Peyer's patch (tissue), 4 donors: Measurements from ENCODE around the gene FAM118B. TPM values are rescaled to one million over a fixed set of nuclear protein-coding genes. Genes with fewer than 3 reads are reported as not detected.
A peak's percentile ranks its signal among the peaks of the same experiment; 100 is the strongest.

ENCODE experiments used
- DNase-seq, 3 donors: peaks; one replicate each; pipeline ENCODE4 v3.0.0-alpha.2; 2017 to 2019
- H3K27ac ChIP-seq, 4 donors: fragments of 200-600 bp; sonication (generic); one replicate each; pipeline ENCODE4 v1.5.1; 2016 to 2019
- H3K27me3 ChIP-seq, 2 donors: fragments of 200-600 bp; sonication (generic); one replicate each; pipeline ENCODE4 v1.5.1; 2019
- H3K36me3 ChIP-seq, 3 donors: fragments of 200-600 bp; sonication (generic); one replicate each; pipeline ENCODE4 v1.5.1; 2016 to 2019
- H3K4me1 ChIP-seq, 4 donors: fragments of 200-600 bp; sonication (generic); one replicate each; pipeline ENCODE4 v1.5.1; 2016 to 2019
- H3K4me3 ChIP-seq, 4 donors: fragments of 200-600 bp; sonication (generic); 1 replicate in 3 of 4; 2 replicates in 1 of 4; pipeline ENCODE4 v1.5.1; 2016 to 2019; ENCODE audit warnings: mild to moderate bottlenecking in 1 of 4
- H3K9me3 ChIP-seq, 4 donors: fragments of 200-600 bp; sonication (generic); one replicate each; pipeline ENCODE4 v1.5.1; 2016 to 2019; ENCODE audit warnings: mild to moderate bottlenecking in 1 of 4
- CTCF ChIP-seq, 6 experiments: fragments of 450-650 bp in 4 of 6; fragments of 200-600 bp in 2 of 6; sonication (generic) in 1 of 6; IDR thresholded peaks; one replicate each; pipeline ENCODE4 v1.5.1; 2017 to 2019; ENCODE audit warnings: antibody characterized with exemption in 6 of 6, mild to moderate bottlenecking in 3 of 6, moderate library complexity in 1 of 6
- POLR2A ChIP-seq, 2 donors: fragments of 450-650 bp; IDR thresholded peaks; one replicate each; pipeline ENCODE4 v1.5.1; 2017; ENCODE audit warnings: antibody characterized with exemption in 2 of 2, mild to moderate bottlenecking in 2 of 2, moderate library complexity in 2 of 2
- total RNA-seq, 4 donors: library from RNA; depleted of rRNA; stranded (reverse); fragments of >200 nt; gene quantifications; one replicate each; pipeline ENCODE4 v1.1.0, GENCODE V29; 2016

Gene FAM118B
- total RNA-seq, 4 donors from 2014 or later = 22.9 to 36.9 (median 29.5) TPM

DNA sequence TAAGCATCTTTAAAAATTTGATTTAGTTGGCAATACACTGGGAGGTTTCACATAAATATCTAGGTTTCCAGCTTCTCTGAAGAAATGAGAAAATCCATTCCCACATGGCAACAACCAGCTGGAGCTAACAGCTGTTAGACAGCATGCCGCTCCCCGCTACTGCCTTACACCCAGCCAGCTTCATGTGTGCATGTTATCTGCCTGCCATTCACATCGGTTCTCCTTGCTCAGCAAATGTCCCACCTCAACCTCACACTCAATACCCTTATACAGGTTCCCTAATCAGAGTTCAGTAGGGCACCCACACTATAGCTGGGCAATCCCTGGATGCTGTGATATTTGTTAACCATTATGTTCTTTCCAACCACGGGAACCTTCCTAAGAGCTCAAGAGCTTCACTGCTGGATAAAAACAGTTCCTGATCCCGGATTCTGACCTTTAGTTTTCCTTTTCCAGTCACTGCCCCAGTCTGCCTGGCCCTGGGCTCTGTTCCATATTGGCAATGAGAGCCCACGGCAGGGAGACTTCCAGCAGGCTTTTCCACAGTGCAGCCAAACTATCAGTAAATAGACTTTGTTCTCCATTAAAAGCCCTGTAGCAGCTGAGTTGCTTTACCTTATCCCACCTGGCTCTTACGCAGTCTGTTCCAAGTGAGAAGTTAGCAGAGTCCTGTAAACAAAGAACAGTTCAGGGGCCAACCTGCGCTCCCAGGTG, 8.8 kb upstream of the FAM118B start:
- H3K27me3 ChIP-seq = no peaks in the 10 kb centered on the region
- no peak overlapping the region for H3K4me3 ChIP-seq
- TF ChIP-seq CTCF (IDR thresholded peaks at IDR 0.05) = no peak
- no peak for TF ChIP-seq POLR2A (IDR thresholded peaks at IDR 0.05)
- no peaks in the 10 kb centered on the region for H3K9me3 ChIP-seq
- no peaks in the 10 kb centered on the region for H3K4me1 ChIP-seq
- peaks cover 0 to 86% (median 6%) of the 10 kb centered on the region in 3 donors for H3K36me3 ChIP-seq
- DNase-seq = no peak
- H3K27ac ChIP-seq = no peak overlapping the region

DNA sequence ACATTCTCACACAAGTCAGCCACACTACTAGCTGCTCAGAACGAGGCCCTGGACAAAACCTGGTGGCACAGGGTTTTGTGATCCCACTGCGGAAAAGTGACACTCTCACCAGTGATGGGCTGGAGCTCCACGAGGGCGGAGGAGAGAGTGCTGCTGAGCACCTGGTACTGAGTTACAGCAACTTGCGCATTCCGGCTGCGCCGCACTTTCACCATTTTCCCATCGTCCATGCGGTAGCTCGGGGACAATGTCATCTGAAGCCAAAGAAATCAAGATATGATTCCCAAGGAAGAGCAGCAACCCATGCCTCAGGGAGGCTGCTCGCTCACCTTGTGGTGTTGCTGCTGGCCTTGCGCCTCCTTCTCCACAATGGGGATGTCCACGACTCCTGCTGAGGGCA, 6.2 kb upstream of the FAM118B start:
- no peak overlapping the region for H3K27ac ChIP-seq
- no peaks in the 10 kb centered on the region for H3K9me3 ChIP-seq
- peaks cover 0 to 1% (median 0%) of the 10 kb centered on the region in 4 donors for H3K4me1 ChIP-seq
- no peak overlapping the region for H3K4me3 ChIP-seq
- DNase-seq = no peak
- H3K36me3 ChIP-seq = peaks cover 0 to 87% (median 6%) of the 10 kb centered on the region in 3 donors
- H3K27me3 ChIP-seq = no peaks in the 10 kb centered on the region
- TF ChIP-seq CTCF (IDR thresholded peaks at IDR 0.05) = no peak
- TF ChIP-seq POLR2A (IDR thresholded peaks at IDR 0.05) = no peak

- Histone ChIP-seq H3K27me3 (no peaks in the 10 kb centered on the region), H3K9me3 (no peaks in the 10 kb centered on the region), H3K36me3 (peaks cover 0 to 61% (median 0%) of the 10 kb centered on the region in 3 donors), H3K4me1 (peaks cover 0 to 15% (median 5%) of the 10 kb centered on the region in 4 donors), H3K27ac (no peak overlapping the region), H3K4me3 (no peak overlapping the region)
- no peak for DNase-seq
- TF ChIP-seq CTCF (IDR thresholded peaks at IDR 0.05) = no peak
- TF ChIP-seq POLR2A (IDR thresholded peaks at IDR 0.05) = no peak
These were observed 3.7 kb upstream of the FAM118B start for GRCh38 chr11:126207896-126208295.

DNA sequence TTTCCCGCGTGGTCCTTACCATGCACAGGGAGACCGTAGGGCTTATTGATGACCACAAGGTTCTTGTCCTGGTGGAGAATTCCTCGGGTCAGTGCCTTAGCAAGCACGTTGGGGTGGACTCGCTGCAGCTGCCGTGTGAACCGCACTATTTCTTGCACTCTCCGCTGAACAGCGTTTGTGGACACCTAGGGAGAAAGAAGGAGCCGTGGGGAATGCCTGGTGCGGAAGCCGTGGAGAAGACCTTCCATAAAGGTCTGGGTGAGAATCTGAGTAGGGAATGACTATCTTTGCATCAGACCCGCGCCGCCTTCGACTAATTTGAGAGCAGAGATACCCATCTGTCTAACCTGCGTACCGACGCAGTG, 729 bp upstream of the FAM118B start:
- TF ChIP-seq CTCF (IDR thresholded peaks at IDR 0.05) = no peak
- DNase-seq = peak in 1 of 3 donors; percentile 61
- Histone ChIP-seq H3K4me3 (peak overlapping the region; percentile 77 to 90 (median 85)), H3K27me3 (no peaks in the 10 kb centered on the region), H3K36me3 (peaks cover 0 to 32% (median 0%) of the 10 kb centered on the region in 3 donors), H3K27ac (peak overlapping the region in 3 of 4 donors; percentile 66 to 70 (median 68)), H3K9me3 (no peaks in the 10 kb centered on the region), H3K4me1 (peaks cover 0 to 34% (median 5%) of the 10 kb centered on the region in 4 donors)

DNA sequence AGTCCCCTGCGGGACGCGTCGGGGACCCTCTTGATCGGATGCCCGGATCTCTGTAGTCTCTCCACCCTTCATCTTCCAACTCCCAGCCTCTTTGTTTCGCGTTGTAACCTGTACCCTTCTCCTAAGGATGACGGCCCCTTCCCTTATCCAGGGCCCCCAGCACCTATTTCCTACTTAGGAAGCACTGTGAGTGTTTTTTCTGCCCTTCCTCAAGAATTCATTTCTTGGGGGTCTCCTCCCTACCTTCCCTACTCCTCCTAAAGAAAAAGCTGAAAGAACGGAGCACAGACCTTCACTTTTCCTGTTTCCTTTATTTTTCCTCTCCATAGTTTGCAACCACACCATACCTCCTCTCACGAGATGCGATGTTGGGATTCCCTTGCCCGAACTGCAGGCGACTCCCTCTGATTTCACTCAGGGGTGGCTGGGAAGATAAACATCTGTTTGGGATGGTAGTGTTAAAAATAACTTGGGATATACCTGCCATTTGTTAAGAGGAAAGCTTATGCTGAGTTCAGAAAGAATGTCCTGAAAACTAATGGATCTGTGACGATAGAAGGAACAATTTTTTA, 593 bp downstream of the FAM118B start:
- H3K9me3 ChIP-seq = no peaks in the 10 kb centered on the region
- TF ChIP-seq POLR2A (IDR thresholded peaks at IDR 0.05) = no peak
- H3K36me3 ChIP-seq = peaks cover 0 to 22% (median 0%) of the 10 kb centered on the region in 3 donors
- peak overlapping the region; percentile 77 to 90 (median 85) for H3K4me3 ChIP-seq
- H3K27ac ChIP-seq = peak overlapping the region; percentile 65 to 70 (median 67)
- no peak for DNase-seq
- no peaks in the 10 kb centered on the region for H3K27me3 ChIP-seq
- peaks cover 0 to 39% (median 5%) of the 10 kb centered on the region in 4 donors for H3K4me1 ChIP-seq

DNA sequence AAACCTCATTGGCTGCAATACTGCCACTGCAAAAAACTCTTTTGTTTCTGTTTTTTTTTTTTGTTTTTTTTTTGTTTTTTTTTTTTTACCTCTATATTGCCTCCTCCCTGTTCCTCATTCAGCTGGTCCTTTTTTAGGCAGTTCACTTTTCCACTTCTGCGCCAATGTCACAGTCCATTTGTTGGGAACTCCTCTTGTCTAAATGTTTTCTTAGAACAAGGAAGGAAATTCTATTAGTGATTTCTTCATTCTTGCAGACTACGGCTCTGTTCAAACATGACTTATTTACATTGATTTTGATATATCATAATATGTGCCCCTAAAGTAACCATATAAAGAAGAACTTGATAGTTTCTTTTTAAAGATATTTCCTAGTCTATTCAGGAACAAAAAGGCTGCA, 2.9 kb downstream of the FAM118B start:
- no peak for TF ChIP-seq POLR2A (IDR thresholded peaks at IDR 0.05)
- TF ChIP-seq CTCF (IDR thresholded peaks at IDR 0.05) = no peak
- H3K9me3 ChIP-seq = no peaks in the 10 kb centered on the region
- peak overlapping the region in 2 of 4 donors; percentile 36 to 61 for H3K27ac ChIP-seq
- no peaks in the 10 kb centered on the region for H3K27me3 ChIP-seq
- H3K36me3 ChIP-seq = peaks cover 0 to 4% (median 0%) of the 10 kb centered on the region in 3 donors
- peaks cover 0 to 51% (median 5%) of the 10 kb centered on the region in 4 donors for H3K4me1 ChIP-seq
- peak overlapping the region in 2 of 4 donors; percentile 6 to 26 for H3K4me3 ChIP-seq
- no peak for DNase-seq
